GM19351 (cell line): ENCODE measurements around the gene KLC3.

Experiments used
- ATAC-seq: cut with Tn5 transposase; IDR thresholded peaks from one replicate; pipeline ENCODE4 v1.9.1; 2021; ENCODE audit warnings: mild to moderate bottlenecking, moderate library complexity; ENCODE audit not compliant: unreplicated experiment

Gene KLC3

DNA sequence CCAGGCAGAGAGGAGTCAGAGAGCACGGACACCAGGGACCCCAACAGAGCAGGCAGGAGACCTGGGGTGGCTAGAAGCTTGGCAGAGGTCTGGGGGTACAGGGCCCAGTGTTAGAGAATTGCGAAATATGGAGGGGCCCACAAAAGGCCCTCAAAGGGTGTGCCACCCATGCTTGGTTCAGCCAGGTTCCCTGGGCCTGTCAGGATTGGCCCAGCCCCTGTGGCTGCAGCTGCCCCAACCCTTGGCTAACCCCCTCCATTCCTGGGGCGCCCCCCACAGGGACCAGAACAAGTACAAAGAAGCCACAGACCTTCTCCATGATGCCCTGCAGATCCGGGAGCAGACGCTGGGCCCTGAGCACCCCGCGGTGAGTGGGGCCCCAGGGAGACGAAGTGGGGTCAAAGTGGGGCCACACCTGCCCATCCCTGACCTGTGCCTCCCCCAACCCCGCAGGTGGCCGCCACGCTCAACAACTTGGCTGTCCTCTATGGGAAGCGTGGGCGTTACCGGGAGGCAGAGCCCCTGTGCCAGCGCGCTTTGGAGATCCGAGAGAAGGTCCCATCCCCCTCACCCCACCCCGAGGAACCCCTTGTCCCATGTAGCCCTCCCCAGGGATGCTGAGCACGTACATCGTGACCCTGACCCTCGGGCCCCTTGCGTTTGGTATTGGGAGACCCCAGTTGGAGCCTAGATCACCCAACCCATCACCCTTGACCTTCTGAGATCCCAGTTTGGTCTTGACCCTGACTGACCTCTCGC, 8.0 kb downstream of the KLC3 start:
- no peak for ATAC-seq

DNA sequence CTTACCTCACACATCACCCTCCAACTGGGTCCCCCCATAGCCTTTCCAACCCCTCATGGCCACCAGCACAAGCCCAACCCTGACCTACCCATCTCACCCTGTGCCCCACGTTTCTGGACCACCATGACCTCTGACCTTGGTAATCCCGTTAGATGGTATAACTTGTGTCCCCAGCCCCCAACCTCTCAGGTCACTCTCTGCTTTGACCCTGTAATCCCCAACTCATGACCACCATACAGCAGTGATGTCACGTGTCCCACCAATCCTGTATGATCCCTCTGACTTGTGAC, 8.5 kb downstream of the KLC3 start:
- ATAC-seq, result no peak

DNA sequence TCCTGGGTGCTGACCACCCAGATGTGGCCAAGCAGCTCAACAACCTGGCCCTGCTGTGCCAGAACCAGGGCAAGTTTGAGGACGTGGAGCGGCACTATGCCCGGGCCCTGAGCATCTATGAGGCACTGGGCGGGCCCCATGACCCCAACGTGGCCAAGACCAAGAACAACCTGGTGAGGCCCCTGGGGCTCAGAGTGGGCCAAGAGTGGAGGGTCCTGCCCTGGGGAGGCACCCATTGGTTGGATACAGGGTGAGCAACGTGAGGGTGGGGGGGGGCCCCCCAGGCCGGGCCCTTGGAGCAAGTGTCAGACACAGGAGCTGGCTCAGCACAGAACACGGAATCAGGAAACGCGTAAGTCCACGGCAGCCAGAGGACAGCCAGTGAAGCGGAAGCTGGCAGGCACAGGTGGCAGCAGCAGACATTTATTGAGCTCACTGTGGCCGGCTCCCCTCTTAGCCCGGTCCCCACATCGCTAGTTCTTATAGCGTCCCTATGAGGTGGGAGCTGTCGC, 8.9 kb downstream of the KLC3 start:
- ATAC-seq, result no peak

DNA sequence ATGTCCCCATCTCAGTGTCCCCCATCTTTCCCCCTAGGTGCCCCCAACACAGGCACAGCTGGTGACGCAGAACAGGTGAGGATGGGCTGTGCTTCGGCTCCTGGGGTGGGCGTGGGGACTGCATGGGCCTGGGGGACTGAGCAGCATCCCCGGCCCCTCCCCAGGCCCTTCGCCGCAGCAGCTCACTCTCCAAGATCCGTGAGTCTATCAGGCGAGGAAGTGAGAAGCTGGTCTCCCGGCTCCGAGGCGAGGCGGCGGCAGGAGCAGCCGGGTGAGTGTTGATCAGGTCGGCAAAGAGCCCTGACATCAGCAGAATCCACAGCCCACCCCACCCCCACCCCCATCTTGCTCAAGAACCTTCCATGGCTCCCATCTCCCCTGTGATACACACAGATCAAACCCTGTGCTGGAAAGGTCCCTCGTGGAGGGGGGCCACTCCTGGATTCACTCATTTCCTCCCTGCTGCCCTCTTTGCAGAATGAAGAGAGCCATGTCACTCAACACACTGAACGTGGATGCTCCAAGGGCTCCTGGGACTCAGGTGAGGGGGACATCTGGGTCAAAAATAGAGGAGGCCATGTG, 10.0 kb downstream of the KLC3 start:
- no peak for ATAC-seq

DNA sequence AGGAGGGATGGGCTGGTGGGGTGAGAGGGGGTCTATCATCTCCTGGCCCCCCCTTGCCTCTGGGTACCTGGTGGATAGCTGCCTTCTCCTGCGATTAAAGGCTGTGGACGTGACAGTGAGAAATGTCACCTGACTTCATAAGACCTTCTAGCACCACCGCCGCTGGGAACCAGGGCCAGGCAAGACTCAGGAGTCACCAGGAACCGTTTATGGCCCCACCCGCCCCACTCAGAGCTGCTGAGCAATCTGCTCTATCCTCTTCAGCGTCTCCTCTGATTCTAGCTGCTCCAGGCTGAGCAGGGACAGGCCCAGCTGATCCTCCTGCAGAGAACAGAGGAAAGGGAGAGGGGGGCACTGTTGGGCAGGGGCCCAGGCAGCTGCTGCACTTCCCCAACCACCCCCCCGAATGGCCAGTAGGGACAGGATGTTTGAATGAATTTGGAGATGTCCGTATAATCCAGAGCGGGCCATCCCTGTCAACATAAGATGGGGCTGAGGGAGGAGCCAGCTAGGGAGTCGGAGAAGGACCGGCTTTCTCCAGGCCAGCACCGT, 10.9 kb downstream of the KLC3 start:
- no peak for ATAC-seq

DNA sequence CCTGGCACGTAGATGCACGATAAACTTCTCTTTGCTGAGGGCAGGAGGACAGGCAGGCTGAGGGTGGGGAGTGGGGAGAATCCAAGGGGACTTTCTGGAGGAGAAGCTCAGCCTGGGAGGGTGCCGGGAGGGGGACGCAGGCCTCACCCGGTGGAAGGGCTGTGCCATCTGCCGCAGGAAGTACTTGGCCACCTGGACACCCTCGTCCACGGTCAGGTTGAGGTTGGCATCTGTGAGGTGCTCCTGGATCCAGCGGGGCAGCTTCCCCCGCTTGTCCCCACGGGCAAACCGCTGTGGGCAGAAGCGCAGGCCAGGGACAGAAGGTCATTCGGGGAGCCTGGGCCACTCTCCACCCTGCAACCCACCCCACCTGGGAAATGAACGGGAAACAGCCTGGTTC, 11.5 kb downstream of the KLC3 start:
- no peak for ATAC-seq

DNA sequence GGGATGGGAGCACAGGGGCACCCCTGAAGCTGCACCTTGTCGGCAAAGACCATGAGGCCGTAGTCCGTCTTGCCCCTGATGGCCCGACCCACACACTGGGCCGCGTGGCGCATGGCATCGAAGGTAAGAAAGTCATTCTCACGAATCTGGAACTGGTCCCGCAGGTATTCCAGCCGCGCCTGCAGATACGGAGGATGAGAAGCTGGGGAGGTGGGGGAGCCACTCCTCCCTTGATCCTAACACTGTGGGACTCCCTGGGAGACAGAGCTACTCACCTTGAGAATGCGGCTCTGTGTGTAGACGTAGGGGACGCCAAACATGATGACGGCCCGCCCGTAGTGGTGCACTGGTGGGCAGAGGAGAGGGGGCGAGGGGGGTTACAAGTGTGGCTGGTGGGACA, 11.9 kb downstream of the KLC3 start:
- ATAC-seq, result no peak

DNA sequence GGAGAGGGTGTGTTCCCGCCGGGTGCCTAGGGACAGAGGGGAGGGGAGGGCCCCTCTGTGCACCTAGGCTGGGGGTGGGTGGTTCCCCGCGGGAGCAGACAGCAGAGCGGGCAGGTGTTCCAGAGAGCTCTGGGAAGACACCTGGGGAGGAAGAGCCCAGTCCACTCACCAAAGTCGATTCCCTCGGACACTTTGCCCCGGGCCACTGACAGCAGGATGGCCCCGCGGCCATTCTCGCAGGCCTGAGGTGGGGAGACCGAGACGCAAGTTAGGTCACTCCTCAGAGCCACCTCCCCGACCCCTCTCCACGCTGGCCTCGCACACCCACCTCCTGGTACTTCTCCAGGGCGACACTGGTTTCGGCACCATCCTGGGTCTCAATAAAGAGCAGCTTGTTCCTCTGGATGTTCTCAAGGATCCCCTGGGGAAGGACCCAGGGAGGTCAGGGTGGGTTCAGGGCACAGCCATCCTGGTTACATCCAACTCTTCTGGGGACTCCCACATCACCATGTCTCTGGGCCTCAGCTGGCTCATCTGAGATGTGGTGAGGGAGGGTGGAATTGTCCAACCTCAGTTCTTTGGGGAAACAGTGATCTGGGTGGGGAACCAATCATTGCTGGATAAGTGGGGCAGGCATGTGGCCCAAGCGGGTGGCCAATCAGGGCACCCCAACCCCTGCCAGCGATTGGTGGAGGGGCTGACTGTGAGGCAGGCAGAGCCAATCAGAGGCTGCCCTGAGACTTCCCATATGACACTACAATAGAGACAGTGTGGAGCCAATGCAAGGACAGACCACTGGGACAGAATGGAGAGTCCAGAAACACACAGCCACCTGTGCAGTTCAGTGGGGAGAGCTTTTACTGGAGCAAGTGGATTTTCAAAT, 12.6 kb downstream of the KLC3 start:
- ATAC-seq, result no peak

DNA sequence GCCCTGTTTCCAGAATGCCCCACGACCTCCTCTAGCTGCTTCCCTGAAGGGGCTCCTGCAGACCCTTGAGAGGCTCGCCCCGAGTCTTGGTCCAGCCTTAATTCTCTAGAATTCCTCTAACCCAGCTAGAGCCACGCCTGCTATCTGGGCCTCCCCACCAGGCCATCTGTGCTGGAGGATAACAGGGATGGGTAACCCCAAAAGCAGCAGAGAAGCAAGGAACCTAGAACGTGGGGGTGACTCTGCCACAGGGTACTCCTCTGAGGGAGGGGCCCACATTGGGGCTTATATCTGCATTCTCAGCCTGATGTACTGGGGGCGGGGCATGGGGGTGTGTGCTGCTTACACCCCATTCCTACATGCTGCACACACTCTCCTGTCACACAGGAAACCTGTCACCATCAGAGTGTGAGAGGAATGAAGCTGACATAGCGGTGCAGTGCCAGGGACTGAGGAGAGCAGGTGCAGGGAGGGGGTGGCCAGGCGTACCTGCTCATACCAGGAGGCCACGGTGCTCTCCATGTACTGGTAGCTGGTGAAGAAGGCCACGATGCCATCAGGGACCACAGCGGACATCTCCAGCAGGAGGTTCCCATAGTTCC, 13.8 kb downstream of the KLC3 start:
- ATAC-seq, result no peak

DNA sequence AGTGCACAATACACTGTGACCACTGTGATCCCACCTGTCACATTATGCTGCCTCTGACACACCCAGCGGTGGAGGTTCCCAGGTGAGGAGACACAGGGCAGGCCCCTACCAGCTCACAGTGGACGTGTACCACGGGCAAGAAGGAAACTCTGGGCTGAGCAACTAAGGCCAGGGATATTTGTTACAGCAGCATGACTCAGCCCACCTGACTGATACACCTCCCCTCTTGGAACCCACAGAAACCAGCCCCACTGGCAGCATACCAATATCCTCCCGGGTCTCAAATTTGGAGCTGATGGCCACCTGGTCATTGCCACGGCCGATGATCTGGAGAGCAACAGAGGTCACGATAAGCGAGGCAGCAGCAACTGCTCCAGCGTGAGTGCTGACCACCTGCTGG, 14.9 kb downstream of the KLC3 start:
- ATAC-seq, result no peak

DNA sequence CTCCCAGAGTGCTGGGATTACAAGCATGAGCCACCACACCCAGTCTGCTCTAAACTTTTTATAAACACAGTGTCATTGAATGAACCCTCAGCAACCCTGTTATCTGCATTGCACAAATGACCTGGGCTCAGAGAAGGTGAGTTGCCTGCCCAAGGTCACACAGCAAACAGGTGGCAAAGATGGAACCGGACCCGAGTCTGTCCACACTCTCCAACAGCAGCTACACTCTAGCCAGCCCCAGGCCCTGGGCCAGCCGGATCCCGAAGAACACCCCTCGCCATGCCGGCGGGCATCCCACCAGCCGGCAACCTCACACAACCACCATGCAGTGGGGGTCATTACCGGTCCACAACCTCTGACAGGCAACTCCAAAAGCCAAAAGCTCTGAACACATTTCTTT, 15.4 kb downstream of the KLC3 start:
- no peak for ATAC-seq

DNA sequence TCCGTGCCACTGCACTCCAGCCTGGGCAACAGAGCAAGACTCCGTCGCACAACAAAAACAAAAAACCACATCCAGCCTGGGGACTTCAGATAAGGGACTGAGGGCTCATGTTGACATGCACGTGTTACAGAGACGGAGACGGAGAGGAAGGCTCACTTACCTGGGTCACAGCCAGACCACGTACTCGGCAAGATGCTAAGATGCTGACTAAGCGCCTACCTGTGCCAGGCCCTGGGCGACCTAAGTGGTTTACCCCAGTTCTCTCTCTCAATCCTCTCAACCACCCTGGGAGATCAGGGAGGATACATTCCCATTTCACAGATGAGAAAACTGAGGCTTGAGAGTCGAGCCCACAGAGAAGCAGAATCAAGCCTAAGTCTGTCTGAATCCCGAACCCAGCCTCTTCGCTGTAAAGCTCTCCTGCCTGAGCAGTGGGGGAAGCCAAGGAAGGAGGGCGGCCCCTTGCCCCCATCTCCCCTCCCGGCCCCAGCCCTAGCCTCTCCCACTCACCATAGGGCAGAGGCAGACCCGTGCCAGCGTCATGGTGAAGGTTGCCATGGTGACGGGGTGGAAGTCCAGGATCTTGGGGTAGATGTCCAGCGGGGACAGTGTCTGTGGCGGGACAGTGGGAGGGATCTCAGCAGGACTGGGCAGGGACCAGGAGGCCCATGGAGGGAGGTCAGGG, 16.4 kb downstream of the KLC3 start:
- no peak for ATAC-seq

DNA sequence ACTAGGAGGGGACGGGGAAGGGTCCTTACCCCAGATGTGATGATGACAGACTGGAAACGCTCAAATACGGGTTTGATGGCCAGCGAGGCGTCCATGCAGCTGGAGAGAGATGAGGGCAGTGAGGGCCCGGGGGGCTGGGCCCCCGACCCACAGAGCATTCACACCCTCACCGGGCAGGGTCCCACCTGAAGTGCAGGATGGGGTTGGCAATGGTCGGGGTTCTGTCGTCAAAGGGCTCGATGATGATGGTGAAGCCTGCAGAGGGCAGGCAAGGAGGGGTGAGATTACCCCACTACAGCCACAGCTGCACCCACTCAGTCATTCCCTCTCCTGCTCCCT, 16.9 kb downstream of the KLC3 start:
- ATAC-seq, result no peak

DNA sequence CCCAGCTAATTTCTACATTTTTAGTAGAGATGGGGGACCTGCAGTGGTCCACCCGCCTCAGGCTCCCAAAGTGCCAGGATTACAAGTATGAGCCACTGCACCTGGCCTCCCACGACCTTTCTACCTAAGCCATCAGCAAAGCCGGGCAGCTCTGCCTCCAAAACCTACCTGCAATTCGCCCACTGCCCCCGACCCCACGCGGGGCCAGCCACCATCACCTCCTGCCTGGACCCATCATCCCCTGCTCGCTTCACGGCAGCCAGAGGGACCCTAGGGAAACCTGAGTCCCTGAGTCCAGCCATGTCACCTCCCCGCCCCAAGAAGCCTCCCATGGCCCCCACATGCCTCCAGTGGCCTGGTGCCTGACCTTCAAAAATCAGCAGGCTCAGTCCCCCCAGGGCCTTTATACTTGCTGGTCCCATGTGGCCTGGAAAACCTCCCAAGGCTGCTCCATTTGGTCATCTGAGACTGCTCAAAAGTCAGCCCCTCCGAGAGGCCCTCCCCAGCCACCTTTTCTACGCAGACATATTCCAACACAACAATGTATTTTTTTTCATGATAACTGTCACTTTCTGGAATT, 17.8 kb downstream of the KLC3 start:
- ATAC-seq, result no peak

DNA sequence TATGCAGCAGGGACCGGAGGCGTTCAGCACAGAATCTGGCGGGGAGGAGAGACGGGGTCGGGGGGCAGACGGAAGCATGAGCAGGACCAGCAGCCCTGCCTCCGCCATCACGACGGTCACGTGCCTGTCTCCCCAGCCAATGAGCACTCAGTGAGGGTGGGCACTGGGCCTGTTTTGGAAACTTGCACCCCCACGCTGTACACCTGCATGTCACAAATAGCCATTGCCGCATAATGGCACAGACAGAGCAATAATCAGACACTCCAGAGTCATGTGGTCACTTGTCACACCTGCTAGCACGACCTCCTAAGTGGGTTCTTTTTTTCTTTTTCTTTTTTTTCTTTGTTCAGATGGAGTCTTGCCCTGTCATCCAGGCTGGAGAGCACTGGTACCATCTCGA, 21.1 kb downstream of the KLC3 start:
- ATAC-seq, result no peak

DNA sequence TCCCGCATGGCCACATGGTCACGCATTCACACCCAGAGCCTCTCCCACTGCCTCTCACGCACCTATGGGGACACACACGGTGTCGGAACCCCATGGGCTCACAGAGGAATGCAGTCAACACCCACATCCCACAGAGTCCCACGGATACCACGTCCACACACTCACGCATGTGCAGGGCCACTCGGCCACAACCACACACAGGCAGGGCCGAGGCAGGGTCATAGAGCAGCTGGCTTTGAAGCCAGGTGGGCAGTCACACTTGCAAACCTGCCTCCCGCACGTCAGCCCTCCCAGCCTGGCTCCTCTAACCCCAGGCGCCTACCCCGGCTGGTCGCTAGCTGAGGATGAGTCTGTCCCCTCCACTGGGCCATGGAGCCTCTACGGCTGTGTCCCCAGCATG, 21.7 kb downstream of the KLC3 start:
- ATAC-seq, result no peak

DNA sequence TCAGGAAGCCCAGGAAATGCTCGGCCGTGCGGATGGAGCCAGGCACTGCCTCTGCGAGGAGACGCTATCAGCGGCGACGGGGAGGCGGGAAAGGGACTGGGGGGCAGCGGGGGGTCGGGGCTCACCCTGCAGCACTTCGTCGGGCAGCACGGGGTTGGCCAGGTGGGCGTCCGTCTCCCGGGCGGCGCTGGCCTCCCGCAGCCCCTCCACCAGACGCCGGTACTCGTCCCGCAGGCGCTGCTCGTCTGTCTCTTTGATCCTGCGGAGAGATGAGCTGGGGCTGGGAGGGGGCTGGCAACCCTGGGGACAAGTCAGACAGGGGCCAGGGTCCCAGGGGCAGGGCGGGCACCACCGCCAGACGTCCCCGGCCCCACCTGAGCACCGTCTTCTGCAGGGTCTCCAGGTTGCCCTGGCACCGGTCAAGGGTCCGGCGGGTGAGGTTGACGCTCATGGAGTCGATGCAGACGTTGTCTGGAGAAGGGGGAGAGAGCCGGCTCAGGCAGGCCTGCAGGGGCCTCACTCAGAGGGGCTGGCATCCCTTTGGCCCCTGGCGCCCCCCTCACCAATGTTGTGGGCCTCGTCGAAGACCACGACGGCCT, 23.4 kb downstream of the KLC3 start:
- no peak for ATAC-seq

DNA sequence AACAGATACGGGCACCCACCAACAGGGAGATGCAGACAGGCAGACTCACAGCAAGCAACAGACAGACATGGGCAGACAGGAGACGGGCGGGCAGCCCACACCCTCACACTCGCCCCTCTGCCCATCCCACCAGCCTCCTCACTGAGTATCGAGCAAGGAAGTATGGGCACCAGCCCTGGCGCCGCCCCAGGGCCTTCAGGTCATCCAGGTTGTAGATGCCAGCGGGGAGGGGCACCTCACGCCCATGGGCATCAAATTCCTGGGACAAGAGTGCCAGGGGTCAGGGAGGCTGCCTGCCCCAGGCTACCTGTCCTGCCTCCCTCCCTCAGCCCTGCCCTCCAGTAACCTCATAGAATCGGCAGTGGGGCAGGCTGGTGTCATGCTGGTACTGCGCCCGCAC, 24.1 kb downstream of the KLC3 start:
- no peak for ATAC-seq

DNA sequence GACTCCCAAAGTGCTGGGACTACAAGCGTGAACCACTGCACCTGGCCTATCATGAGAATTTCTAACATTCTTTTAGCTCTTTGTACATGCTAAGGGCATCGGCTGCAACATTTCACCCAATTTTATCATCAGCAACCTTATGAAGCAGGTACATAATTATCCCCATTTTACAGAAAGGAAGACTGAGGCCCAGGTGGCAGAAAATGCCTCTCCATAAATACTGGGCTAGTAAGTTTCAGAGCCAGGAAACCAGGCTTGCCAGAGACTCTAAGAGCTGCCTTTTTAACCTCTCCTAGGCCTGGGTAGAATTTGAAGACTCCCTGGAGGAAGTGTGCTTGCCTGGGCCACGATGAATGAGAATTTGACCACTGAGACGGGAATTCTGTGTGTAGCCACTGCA, 27.6 kb downstream of the KLC3 start:
- ATAC-seq, result no peak

DNA sequence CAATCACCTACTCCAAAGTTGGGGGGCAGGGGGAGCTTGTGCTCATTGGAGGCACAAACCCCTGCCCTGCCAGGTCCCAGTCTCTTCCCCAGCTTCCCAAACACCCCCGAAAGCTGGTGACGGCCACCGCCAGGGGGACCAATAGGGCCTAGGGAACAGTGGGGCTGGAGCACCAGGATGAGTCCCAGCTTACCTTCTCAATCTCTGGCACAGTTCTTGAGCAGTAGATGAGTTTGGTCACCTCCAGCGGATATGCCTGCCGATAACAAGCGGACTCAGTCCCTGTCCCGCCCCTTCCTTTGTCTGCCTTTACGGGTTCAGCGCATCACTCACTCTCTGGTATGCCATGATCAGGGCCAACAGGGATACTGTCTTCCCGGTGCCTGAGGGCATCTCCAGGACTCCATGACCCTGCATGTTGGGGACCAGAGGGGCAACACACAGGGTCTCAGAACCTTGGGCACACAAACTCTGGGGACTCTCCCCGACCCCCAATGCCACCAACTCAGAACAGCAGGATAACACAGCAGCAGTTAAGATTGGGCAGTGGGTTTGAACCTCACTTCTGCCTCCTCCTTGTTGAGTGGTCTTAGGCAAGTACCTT, 28.3 kb downstream of the KLC3 start:
- ATAC-seq, result no peak
